ENCODE results near the gene MYL11.

DNA sequence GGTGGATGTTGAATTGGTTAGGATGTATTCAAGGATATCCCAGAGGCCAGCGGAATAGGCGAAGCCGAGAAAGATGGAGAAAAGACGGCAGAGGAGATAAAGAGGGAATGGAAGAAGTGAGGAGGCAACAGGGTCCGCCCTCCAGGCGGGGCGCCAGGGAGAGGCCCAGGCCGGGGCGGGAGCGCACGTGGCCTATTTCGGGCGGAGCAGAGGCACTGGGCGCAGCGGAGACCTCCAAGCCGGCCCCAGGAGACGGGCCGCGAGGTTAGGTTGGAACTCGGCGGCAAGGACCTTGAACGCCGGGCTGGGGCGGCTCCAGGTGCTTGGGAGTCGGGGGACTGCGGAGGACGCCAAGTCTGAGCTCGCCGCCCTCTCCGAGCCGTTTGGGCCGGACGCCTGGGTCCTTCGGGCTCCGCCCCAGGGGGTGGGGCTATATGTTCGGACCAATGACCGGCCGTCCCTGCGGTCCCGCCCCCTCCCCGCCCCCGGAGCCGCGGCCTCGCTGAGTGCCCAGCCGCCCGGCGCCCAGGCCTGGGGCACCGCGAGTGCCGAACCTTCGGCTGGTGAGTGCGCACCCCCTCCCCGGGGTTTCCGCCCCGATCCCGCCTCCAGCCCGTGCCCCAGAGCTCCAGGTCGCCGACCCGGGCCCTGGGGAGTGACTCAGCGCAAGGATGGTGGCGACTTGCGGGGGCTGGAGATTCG is 32.7 kb downstream of the MYL11 start, which contains the start of gene ZNF771:
- TF ChIP-seq CTCF (IDR thresholded peaks at IDR 0.05; ENCODE audit: insufficient read depth, low read depth, low read length) = no peak
- no peak for TF ChIP-seq EZH2 (IDR thresholded peaks at IDR 0.05; ENCODE audit: insufficient read depth, low read length)
